ENCODE measurements around the gene MRPL37.

Gene MRPL37

DNA sequence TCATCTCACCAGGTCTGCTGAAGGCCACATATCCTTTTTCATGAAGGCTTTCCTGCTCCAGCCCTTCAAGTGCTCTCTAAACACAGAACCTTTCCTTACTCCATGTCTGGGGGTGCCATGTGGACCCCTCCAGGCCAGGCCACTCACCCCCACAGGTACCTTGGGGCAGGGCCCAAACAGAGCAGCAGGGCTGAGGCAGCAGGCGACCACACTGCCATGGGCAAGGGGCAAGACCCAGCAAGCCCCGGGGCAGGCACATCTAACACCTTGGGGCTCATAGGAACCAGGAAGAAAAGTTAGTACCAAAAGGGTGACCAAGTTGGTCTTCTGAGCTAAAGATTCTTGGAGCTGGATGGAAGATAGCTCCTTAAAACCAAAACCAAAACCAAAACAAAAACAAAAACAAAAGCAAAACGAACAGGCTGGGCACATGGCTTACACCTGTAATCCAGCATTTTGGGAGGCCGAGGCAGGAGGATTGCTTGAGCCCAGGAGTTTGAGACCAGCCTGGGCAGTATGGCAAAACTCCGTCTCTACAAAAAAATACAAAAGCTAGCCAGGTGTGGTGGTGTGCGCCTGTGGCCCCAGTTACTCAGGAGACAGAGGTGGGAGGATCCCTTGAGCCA is 63.7 kb downstream of the MRPL37 start:
- H3K4me3 ChIP-seq (replicated peaks; ENCODE audit: low read depth, low read length), result no peak overlapping the region
- TF ChIP-seq, protein P1, sequence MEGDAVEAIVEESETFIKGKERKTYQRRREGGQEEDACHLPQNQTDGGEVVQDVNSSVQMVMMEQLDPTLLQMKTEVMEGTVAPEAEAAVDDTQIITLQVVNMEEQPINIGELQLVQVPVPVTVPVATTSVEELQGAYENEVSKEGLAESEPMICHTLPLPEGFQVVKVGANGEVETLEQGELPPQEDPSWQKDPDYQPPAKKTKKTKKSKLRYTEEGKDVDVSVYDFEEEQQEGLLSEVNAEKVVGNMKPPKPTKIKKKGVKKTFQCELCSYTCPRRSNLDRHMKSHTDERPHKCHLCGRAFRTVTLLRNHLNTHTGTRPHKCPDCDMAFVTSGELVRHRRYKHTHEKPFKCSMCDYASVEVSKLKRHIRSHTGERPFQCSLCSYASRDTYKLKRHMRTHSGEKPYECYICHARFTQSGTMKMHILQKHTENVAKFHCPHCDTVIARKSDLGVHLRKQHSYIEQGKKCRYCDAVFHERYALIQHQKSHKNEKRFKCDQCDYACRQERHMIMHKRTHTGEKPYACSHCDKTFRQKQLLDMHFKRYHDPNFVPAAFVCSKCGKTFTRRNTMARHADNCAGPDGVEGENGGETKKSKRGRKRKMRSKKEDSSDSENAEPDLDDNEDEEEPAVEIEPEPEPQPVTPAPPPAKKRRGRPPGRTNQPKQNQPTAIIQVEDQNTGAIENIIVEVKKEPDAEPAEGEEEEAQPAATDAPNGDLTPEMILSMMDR (IDR thresholded peaks at IDR 0.05; ENCODE audit: insufficient read depth, low read length, poor library complexity, severe bottlenecking), result no peak
- no peaks in the 10 kb centered on the region for H3K27me3 ChIP-seq (replicated peaks; ENCODE audit: control insufficient read depth, insufficient read depth, low read length)
- no peak for DNase-seq (ENCODE audit: extremely low read depth, insufficient read length)
- H3K36me3 ChIP-seq (ENCODE audit: control insufficient read depth, insufficient read depth, low read length), result no peaks in the 10 kb centered on the region; the same call in 1 of the 2 replicates

DNA sequence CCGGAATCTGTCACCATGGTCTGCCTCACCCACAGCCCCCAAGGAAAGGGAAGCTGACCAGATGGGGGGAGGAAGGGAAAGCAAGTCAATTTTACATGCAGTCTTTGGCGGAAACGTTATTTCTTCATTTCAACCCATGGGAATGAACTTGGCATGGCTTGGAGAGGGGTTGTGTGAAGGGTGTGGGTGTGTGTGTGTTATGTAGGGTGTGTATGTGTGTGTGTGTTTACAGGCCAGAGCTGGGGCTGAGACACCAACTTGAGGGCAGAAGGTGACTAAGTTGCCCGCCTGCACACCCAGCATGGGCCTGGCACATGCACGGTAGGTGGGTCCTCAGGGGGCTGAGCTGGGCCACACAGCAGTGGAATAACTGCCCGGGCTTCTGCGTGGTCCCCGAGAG is 65.2 kb downstream of the MRPL37 start:
- Histone ChIP-seq H3K4me3 (replicated peaks; ENCODE audit: low read depth, low read length) (no peak overlapping the region), H3K36me3 (ENCODE audit: control insufficient read depth, insufficient read depth, low read length) (no peaks in the 10 kb centered on the region; the same call in 1 of the 2 replicates), H3K27me3 (replicated peaks; ENCODE audit: control insufficient read depth, insufficient read depth, low read length) (no peaks in the 10 kb centered on the region)
- no peak for DNase-seq (ENCODE audit: extremely low read depth, insufficient read length)
- TF ChIP-seq, protein P1 (IDR thresholded peaks at IDR 0.05; ENCODE audit: insufficient read depth, low read length, poor library complexity, severe bottlenecking), result no peak

GRCh38 chr1:54265659-54266058 is 65.7 kb downstream of the MRPL37 start:
- no peak for DNase-seq (ENCODE audit: extremely low read depth, insufficient read length)
- no peaks in the 10 kb centered on the region; the same call in 1 of the 2 replicates for H3K36me3 ChIP-seq (ENCODE audit: control insufficient read depth, insufficient read depth, low read length)
- TF ChIP-seq, protein P1 (IDR thresholded peaks at IDR 0.05; ENCODE audit: insufficient read depth, low read length, poor library complexity, severe bottlenecking), result no peak
- H3K27me3 ChIP-seq (replicated peaks; ENCODE audit: control insufficient read depth, insufficient read depth, low read length), result no peaks in the 10 kb centered on the region
- no peak overlapping the region for H3K4me3 ChIP-seq (replicated peaks; ENCODE audit: low read depth, low read length)

DNA sequence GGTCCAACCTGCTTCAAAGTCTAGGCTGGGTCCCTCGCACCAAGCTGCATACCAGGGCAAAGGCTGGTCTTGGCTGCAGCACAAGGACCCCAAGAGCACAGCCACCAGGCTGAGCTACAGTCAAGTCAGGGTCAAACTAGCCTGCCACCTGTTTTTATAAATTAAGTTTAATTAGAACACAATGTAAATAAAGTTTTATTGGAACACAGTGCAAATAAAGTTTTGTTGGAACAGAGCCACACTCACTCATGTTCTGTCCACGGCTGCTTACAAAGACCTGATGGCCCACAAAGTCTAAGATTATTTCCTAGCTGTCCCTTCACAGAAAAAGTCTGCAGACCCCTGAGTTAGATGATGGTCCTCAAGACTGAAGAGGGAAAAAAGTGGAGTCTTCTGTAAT is 66.2 kb downstream of the MRPL37 start:
- H3K4me3 ChIP-seq (replicated peaks; ENCODE audit: low read depth, low read length), result no peak overlapping the region
- TF ChIP-seq, protein P1 (IDR thresholded peaks at IDR 0.05; ENCODE audit: insufficient read depth, low read length, poor library complexity, severe bottlenecking), result no peak
- no peaks in the 10 kb centered on the region; the same call in 1 of the 2 replicates for H3K36me3 ChIP-seq (ENCODE audit: control insufficient read depth, insufficient read depth, low read length)
- no peak for DNase-seq (ENCODE audit: extremely low read depth, insufficient read length)
- H3K27me3 ChIP-seq (replicated peaks; ENCODE audit: control insufficient read depth, insufficient read depth, low read length), result no peaks in the 10 kb centered on the region

DNA sequence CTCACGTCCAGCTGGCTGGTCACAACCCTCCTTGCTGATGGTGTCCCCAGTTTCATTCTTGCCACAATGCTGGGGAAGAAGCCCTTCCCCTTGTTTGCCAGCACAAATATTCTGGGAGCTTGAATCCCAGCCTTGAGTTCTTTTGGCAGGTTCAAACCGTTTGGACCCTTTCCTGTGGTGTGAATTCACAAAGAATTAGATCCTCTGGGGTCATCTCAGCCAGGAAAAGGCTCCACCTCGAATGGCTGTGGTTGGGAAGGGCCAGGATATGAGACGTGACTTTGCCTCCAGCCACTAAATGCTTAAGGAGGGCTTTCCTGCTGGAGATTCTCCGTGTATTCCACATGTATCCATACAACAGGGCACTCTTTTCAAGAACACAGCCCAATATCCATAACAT is 66.9 kb downstream of the MRPL37 start:
- Histone ChIP-seq H3K36me3 (ENCODE audit: control insufficient read depth, insufficient read depth, low read length) (no peaks in the 10 kb centered on the region; the same call in 1 of the 2 replicates), H3K27me3 (replicated peaks; ENCODE audit: control insufficient read depth, insufficient read depth, low read length) (no peaks in the 10 kb centered on the region), H3K4me3 (replicated peaks; ENCODE audit: low read depth, low read length) (no peak overlapping the region)
- no peak for DNase-seq (ENCODE audit: extremely low read depth, insufficient read length)
- TF ChIP-seq, protein P1 (IDR thresholded peaks at IDR 0.05; ENCODE audit: insufficient read depth, low read length, poor library complexity, severe bottlenecking), result no peak

Data from GM06990 (cell line).